Measurements from ENCODE around the gene FMN1.

Gene FMN1, protein sequence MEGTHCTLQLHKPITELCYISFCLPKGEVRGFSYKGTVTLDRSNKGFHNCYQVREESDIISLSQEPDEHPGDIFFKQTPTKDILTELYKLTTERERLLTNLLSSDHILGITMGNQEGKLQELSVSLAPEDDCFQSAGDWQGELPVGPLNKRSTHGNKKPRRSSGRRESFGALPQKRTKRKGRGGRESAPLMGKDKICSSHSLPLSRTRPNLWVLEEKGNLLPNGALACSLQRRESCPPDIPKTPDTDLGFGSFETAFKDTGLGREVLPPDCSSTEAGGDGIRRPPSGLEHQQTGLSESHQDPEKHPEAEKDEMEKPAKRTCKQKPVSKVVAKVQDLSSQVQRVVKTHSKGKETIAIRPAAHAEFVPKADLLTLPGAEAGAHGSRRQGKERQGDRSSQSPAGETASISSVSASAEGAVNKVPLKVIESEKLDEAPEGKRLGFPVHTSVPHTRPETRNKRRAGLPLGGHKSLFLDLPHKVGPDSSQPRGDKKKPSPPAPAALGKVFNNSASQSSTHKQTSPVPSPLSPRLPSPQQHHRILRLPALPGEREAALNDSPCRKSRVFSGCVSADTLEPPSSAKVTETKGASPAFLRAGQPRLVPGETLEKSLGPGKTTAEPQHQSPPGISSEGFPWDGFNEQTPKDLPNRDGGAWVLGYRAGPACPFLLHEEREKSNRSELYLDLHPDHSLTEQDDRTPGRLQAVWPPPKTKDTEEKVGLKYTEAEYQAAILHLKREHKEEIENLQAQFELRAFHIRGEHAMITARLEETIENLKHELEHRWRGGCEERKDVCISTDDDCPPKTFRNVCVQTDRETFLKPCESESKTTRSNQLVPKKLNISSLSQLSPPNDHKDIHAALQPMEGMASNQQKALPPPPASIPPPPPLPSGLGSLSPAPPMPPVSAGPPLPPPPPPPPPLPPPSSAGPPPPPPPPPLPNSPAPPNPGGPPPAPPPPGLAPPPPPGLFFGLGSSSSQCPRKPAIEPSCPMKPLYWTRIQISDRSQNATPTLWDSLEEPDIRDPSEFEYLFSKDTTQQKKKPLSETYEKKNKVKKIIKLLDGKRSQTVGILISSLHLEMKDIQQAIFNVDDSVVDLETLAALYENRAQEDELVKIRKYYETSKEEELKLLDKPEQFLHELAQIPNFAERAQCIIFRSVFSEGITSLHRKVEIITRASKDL (N-terminal part only)

DNA sequence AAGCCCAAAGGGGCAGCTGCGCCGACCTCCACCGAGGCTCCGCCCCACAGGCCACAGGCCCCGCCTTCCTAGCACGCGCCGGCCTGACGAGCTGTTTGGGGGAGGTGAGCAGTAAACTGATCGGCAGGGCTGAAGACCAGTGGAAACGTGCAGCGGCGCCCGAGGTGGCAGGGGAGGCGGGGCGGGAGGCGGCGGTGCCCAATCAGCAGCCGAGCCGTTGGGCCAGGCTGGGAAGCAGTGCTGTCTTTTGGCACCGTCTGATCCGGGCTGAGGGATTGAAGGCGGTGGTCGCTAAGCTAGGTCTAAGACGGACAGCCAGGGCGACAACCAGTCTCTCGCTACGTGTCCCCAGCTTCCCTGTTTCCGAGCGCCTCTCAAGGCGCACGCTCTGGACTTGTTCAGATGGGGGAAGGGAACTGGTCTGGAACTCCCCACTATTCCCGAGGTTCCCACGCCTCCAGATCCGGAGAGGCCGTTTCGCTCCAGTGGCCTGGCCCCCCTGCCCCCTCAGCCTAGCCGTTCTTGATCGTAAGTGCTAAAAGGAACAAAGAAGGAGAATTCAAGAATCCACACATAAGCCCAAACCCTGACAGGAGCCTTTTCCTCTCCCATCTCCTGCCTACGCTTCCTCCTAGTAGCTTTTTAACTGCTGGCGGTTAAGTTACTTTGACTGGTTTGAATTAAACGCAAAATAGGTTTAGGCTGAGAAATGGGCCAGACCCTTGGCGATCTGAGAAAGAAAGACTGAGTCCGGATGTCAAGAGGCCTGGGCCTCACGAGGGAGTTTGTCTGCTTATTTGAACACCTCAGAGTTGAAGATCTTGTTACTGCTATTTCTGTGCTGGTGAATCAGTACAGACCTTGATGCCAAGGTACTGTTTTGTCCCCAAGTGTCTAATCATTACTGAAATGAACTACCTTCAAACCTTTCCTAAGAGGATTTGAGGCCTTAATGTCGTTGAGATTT lies at the start of gene FMN1:
Gene FMN1 (minus strand): TSS at position 11 of the 967 bp plus-strand sequence. CDS start 39,800 bp downstream, outside the sequence.
- TF ChIP-seq, protein P1, sequence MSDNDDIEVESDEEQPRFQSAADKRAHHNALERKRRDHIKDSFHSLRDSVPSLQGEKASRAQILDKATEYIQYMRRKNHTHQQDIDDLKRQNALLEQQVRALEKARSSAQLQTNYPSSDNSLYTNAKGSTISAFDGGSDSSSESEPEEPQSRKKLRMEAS (IDR thresholded peaks at IDR 0.05), result peak; percentile 75
- TF ChIP-seq ZBTB7A (IDR thresholded peaks at IDR 0.05; ENCODE audit: low read depth), result no peak
- 0 out of 2 replicates have a peak, but pooled peaks have one; percentile 22 for TF ChIP-seq EGR1 (IDR thresholded peaks at IDR 0.05)
- no peak for TF ChIP-seq TCF12 (IDR thresholded peaks at IDR 0.05; ENCODE audit: low read depth)
- no peak for TF ChIP-seq FOXM1 (IDR thresholded peaks at IDR 0.05; ENCODE audit: borderline replicate concordance, low read depth)
- TF ChIP-seq CEBPB (IDR thresholded peaks at IDR 0.05), result no peak
- TF ChIP-seq, protein P2, sequence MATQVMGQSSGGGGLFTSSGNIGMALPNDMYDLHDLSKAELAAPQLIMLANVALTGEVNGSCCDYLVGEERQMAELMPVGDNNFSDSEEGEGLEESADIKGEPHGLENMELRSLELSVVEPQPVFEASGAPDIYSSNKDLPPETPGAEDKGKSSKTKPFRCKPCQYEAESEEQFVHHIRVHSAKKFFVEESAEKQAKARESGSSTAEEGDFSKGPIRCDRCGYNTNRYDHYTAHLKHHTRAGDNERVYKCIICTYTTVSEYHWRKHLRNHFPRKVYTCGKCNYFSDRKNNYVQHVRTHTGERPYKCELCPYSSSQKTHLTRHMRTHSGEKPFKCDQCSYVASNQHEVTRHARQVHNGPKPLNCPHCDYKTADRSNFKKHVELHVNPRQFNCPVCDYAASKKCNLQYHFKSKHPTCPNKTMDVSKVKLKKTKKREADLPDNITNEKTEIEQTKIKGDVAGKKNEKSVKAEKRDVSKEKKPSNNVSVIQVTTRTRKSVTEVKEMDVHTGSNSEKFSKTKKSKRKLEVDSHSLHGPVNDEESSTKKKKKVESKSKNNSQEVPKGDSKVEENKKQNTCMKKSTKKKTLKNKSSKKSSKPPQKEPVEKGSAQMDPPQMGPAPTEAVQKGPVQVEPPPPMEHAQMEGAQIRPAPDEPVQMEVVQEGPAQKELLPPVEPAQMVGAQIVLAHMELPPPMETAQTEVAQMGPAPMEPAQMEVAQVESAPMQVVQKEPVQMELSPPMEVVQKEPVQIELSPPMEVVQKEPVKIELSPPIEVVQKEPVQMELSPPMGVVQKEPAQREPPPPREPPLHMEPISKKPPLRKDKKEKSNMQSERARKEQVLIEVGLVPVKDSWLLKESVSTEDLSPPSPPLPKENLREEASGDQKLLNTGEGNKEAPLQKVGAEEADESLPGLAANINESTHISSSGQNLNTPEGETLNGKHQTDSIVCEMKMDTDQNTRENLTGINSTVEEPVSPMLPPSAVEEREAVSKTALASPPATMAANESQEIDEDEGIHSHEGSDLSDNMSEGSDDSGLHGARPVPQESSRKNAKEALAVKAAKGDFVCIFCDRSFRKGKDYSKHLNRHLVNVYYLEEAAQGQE (IDR thresholded peaks at IDR 0.05; ENCODE audit: low read depth), result no peak
- TF ChIP-seq TAF1 (IDR thresholded peaks at IDR 0.05; ENCODE audit: low read depth), result 0 out of 2 replicates have a peak, but pooled peaks have one; percentile 20
- TF ChIP-seq NFIC (IDR thresholded peaks at IDR 0.05), result no peak
- TF ChIP-seq EP300 (IDR thresholded peaks at IDR 0.05; ENCODE audit: borderline replicate concordance), result no peak
- no peak for TF ChIP-seq YY1 (IDR thresholded peaks at IDR 0.05; ENCODE audit: low read depth)
- TF ChIP-seq TEAD4 (IDR thresholded peaks at IDR 0.05), result no peak
- no peak for TF ChIP-seq RAD21 (IDR thresholded peaks at IDR 0.05; ENCODE audit: low read depth)
- TF ChIP-seq, protein P3, sequence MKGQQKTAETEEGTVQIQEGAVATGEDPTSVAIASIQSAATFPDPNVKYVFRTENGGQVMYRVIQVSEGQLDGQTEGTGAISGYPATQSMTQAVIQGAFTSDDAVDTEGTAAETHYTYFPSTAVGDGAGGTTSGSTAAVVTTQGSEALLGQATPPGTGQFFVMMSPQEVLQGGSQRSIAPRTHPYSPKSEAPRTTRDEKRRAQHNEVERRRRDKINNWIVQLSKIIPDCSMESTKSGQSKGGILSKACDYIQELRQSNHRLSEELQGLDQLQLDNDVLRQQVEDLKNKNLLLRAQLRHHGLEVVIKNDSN (IDR thresholded peaks at IDR 0.05), result no peak
- no peak for TF ChIP-seq CREB1 (IDR thresholded peaks at IDR 0.05; ENCODE audit: low read depth)

GRCh38 chr15:33243869-33244268 lies 49.4 kb upstream of the FMN1 start:
- TF ChIP-seq TCF12 (IDR thresholded peaks at IDR 0.05; ENCODE audit: low read depth) (no peak), FOXM1 (IDR thresholded peaks at IDR 0.05; ENCODE audit: borderline replicate concordance, low read depth) (no peak)
- TF ChIP-seq, protein P1 (IDR thresholded peaks at IDR 0.05), result no peak

- TF ChIP-seq TCF12 (IDR thresholded peaks at IDR 0.05; ENCODE audit: low read depth) (no peak), RAD21 (IDR thresholded peaks at IDR 0.05; ENCODE audit: low read depth) (no peak), FOXM1 (IDR thresholded peaks at IDR 0.05; ENCODE audit: borderline replicate concordance, low read depth) (no peak), YY1 (IDR thresholded peaks at IDR 0.05; ENCODE audit: low read depth) (no peak), NFIC (IDR thresholded peaks at IDR 0.05) (no peak), EGR1 (IDR thresholded peaks at IDR 0.05) (no peak), ZBTB7A (IDR thresholded peaks at IDR 0.05; ENCODE audit: low read depth) (no peak), TAF1 (IDR thresholded peaks at IDR 0.05; ENCODE audit: low read depth) (no peak), TEAD4 (IDR thresholded peaks at IDR 0.05) (no peak), EP300 (IDR thresholded peaks at IDR 0.05; ENCODE audit: borderline replicate concordance) (no peak), CREB1 (IDR thresholded peaks at IDR 0.05; ENCODE audit: low read depth) (no peak)
- TF ChIP-seq, protein P1 (IDR thresholded peaks at IDR 0.05), result no peak
- TF ChIP-seq, protein P2 (IDR thresholded peaks at IDR 0.05; ENCODE audit: low read depth), result no peak
- TF ChIP-seq, protein P3 (IDR thresholded peaks at IDR 0.05), result no peak
Measured at GRCh38 chr15:33243393-33243792, 48.9 kb upstream of the FMN1 start.

Data from Ishikawa (cell line).